Left cardiac atrium (tissue), 4 donors: Measurements from ENCODE around the gene TBX10. TPM values are rescaled to one million over a fixed set of nuclear protein-coding genes. Genes with fewer than 3 reads are reported as not detected.
"Not testable (repeated sequence)": the region's sequence is repeated elsewhere in the genome, so short reads cannot be mapped to it uniquely, and the experiment has no call there.

ENCODE experiments used
- ATAC-seq, 2 donors: fragments of 200-7000 bp; cut with Tn5 transposase; one replicate each; pipeline ENCODE4 v1.9.1; 2020; ENCODE audit warnings: mild to moderate bottlenecking in 2 of 2, moderate library complexity in 2 of 2
- DNase-seq: peaks from one replicate; pipeline ENCODE4 v3.0.0-alpha.2; 2020
- intact Hi-C, 2 donors: fragments of 100-400 bp; cut with DNase I; formaldehyde crosslinking; loops; one replicate each; pipeline versions ENCODE4 v1.14.1 to v1.15.1; 2022 to 2023
- long read RNA-seq: library from polyadenylated mRNA; unstranded; transcript quantifications from one replicate; pipeline ENCODE4 v2.0.0, GENCODE V29; 2021
- total RNA-seq, 2 donors: library from RNA; stranded (reverse); fragmentation: NEBNext Ultra II Directional; extraction: Animal tissue kit (Norgen Biotek cat#: 25700); gene quantifications; one replicate each; pipeline ENCODE4 v1.2.1, GENCODE V29; 2021
- donor health status: DM: no; HTN: yes; CAD: no.
- donor health status: DM: no; HTN: yes; CAD: no; lungs with severe emphysema.
- donor health status: DM: yes; HTN: yes; CAD: no.
- donor health status: Dilated cardiomyopathy.

Gene TBX10
- total RNA-seq: not detected
- long read RNA-seq: 0 reads

GRCh38 chr11:67639438-67639859, at the start of gene TBX10:
TBX10 (minus strand) TSS chr11:67639763; CDS start chr11:67639472, 291 bp downstream.
- no peak for ATAC-seq
- no peak for DNase-seq
- intact Hi-C loops: no loop called here

DNA sequence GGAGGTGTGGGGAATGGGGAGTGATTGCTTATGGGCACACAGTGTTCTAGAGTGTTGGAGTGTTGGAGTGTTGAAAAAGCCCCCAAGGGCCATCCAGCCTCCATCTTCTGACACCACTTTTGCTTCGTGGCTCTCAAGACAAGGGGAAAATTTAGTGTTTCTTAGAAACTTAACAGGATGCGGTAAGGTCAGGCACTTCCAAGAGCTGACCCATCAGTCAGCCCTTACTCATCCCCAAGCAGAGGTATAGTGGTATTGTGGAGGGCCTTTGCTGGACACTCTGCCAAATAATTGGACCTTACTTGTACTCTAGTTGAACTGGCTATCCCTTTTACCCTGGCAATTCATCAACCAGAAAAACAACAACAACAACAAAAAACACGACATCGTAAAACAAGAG, 49.6 kb upstream of the TBX10 start:
- intact Hi-C loops: no loop called here
- no peak for DNase-seq
- ATAC-seq: no peak

DNA sequence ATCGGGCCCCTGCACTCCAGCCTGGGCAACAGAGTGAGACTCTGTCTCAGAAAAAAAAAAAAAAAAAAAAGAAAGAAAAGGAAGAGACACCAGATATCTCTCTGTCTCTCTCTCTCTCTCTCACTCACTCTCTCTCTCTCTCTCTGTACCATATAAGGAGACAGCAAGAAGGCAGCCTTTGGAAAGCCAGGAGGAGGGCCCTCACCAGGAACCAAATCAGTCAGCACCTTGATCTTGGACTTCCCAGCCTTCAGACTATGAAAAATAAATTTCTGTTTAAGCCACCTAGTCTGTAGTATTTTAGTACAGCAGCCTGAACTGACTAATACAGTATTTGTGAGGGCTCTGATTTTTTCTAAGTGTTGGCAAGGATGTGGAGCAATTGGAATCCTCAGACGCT, 48.4 kb upstream of the TBX10 start:
- intact Hi-C loops: no loop called here
- DNase-seq (no peak), ATAC-seq (no peak)

GRCh38 chr11:67685641-67686332, 46.2 kb upstream of the TBX10 start:
- ATAC-seq, intact Hi-C loops, DNase-seq: not testable (repeated sequence)

- ATAC-seq, DNase-seq, intact Hi-C loops: not testable (repeated sequence)
Observed at GRCh38 chr11:67682126-67683034, 42.8 kb upstream of the TBX10 start.

- no peak for ATAC-seq
- DNase-seq: no peak
Observed at GRCh38 chr11:67680696-67681470, 41.3 kb upstream of the TBX10 start.

GRCh38 chr11:67675058-67675747, 35.6 kb upstream of the TBX10 start:
- no peak for ATAC-seq
- intact Hi-C loops: no loop called here
- DNase-seq: no peak

More at GRCh38 chr11:67680696-67681470, 41.3 kb upstream of the TBX10 start:
- intact Hi-C loops: no loop called here

GRCh38 chr11:67674442-67674871, 34.9 kb upstream of the TBX10 start, which contains the start of gene ALDH3B2:
ALDH3B2 (minus strand) TSS chr11:67674623; CDS start chr11:67666935, 7,688 bp downstream.
- intact Hi-C loops: no loop called here
- DNase-seq (no peak), ATAC-seq (no peak)

GRCh38 chr11:67673902-67674301, 34.3 kb upstream of the TBX10 start:
- intact Hi-C loops: no loop called here
- DNase-seq: no peak
- no peak for ATAC-seq

- ATAC-seq (no peak), DNase-seq (no peak)
- intact Hi-C loops: no loop called here
Observed at GRCh38 chr11:67673358-67673757, 33.8 kb upstream of the TBX10 start.

GRCh38 chr11:67671211-67671520, 31.6 kb upstream of the TBX10 start:
- no peak for DNase-seq
- ATAC-seq: no peak
- intact Hi-C loops: no loop called here

DNA sequence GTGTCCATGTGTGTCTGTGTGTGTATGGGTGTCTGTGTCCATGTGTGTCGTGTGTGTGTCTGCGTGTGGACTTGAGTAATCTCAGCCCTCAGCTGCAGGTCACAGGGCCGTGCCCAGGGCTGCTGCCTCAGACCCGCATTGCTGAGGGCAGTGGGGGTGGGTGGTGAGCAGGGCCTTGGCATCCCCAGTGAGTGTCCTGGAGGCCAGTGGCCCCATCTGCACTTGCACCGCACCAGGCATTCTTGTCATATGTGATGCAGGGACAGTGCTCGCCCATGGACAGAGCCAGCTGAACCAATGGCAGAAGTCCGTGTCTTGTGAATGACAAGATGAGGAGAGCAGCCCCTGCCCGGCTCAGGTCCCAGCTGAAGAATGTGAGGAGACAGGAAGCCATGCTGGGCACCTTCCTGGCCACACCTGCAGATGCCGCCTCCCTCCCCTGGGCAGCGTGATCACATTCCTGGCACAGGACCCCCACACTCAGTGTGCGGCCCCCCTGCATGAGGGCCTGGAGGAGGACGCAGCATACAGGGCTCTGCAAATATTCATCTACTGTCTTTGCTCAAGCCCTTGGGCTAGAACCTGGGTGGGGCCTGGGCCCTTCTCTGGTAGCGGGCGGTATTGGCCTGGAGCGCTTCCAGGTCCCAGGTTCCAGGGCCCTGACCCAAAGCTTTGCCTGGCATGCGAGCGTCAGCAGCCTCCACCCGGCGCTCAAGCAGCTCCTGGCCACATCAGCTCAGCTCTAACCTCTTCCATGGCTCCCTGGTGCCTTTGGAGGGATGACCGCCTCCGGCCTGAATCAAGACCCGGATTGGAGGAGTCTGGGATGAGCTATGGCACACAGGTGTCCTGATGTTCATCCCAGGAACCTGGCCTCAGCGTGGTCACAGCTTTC, 31.0 kb upstream of the TBX10 start:
- ATAC-seq (no peak), DNase-seq (no peak)
- intact Hi-C loops: no loop called here

DNA sequence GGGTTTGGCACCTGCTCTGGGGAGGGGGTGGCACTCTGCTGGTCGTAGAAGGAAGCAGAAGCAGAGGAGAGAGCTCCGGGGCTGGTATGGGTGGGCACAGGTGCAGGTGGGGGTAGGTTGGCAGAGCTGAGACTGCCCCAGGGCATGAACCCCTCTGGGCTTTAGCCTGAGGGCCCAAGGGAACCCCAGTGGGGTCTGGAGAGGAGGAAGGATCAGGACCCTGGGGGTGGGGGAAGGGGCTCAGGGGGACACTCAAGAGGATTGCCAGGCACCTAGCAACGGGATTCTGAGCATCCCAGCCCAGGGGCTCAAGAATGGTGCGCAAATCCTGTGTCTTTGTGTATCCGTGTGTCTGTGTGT, 28.6 kb upstream of the TBX10 start:
- DNase-seq: no peak
- intact Hi-C loops: no loop called here
- no peak for ATAC-seq

DNA sequence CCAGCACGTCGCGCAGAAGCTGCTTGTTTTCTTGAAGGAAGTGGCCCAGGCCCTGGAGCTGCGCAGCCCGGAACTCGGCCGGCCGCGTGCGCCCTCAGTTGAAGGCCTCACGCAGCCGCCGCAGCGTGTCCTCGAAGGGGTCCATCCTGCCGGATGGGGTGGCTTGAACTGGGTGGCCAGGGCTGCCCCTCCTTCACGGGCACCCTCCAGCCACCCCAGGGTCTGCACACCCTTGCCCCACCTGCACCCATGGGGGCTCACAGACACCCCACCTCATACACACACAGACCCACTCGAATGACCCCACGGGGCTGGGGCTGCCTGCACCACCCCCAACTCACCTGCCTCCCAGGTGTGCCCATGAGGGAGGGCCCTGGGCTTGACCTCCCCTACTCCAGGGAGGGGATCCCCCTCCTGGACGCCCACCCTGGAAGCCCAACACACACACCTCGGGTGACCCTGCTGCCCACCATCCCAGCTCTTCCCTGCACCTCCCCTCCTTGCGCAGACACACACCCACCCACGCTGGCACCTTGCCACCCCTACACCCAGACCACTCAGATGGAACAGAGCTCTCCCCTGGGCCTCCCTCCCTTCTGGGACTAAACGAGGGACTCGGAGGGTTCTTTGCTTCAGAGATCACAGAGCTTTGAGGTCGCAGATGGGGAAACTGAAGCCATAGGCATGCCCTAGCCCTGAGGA, 28.1 kb upstream of the TBX10 start:
- intact Hi-C loops: no loop called here

DNA sequence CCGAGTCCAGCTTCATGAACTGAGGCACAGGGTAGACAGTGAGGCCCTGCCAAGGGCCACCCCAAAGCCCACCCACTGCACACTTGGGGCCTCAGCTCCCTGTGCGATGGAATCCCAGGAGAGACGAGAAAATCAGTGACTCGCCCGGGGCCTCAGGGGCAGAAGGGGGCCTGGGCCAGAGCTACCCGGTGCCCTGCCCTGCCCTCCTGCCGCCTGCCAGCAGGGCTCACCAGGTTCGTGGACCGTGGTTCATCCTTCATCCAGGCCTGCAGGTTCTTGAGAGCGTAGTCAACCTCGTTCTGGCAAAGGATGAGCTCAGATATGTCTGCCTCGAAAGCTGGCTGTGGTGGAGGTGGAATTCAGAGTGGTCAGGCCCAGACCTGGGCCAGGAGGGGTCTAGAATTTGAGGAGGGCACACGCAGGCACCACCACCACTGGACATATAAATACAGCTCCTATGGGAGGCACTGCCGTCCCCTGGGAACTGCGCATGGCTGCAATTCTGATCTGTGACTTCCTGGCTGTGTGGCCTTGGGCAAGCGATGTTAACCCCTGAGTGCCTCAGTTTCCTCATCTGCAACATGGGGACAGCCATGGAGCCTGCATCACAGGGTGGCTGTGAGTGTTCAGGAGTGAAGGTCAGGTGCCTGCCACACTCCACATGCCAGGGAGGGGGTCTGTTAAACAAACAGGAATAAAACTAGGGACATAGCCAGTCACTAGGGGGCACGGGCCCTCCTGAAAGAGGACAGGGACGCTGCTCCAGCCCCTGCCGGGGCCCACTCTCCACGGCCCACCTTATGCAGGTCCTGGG, 27.3 kb upstream of the TBX10 start:
- intact Hi-C loops: no loop called here
- ATAC-seq: no peak
- DNase-seq: no peak

More for the DNA sequence above, 28.1 kb upstream of the TBX10 start:
- no peak for ATAC-seq
- DNase-seq: no peak

DNA sequence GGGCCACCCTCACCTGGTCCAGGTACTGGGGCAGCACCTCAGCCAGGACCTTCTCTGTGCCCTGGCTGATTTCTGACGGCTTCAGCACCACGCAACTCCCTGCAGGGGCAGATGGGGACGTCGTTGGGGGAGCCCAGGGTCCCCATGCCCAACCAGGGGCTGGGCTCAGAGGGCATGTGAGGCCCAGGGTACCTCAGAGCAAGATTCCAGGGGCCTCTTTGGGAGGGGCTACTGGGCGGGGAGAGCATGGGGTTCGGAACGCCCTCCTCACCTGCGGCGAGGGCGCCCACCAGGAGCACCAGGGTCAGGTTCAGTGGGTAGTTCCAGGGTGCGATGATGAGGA, 26.7 kb upstream of the TBX10 start:
- DNase-seq (no peak), ATAC-seq (no peak)
- intact Hi-C loops: no loop called here
